GM23338 (cell line): ENCODE results near the gene POLR1A. TPM values are rescaled to one million over a fixed set of nuclear protein-coding genes. Genes with fewer than 3 reads are reported as not detected.

Source experiments
- ATAC-seq: fragments of 200-7000 bp; cut with Tn5 transposase; 3 replicates; pipeline ENCODE4 v1.9.1; 2020
- DNase-seq: peaks from one replicate; pipeline ENCODE4 v3.0.0-alpha.2; 2015; ENCODE audit warnings: low spot score
- H2AFZ ChIP-seq: fragments of 200-600 bp; sonication (generic); 2 replicates; pipeline ENCODE4 v1.8.0; 2016; ENCODE audit warnings: antibody characterized with exemption, mild to moderate bottlenecking, moderate library complexity
- H3F3A ChIP-seq: fragments of 200-600 bp; sonication (generic); replicated peaks from 2 replicates; pipeline ENCODE4 v1.8.0; 2017; ENCODE audit warnings: antibody characterized with exemption, mixed run types, low read depth
- H3K27ac ChIP-seq: fragments of 200-600 bp; sonication (generic); 2 replicates; pipeline ENCODE4 v1.6.1; 2016; ENCODE audit warnings: low read depth
- H3K27me3 ChIP-seq: fragments of 200-600 bp; sonication (generic); 2 replicates; pipeline ENCODE4 v1.8.0; 2016; ENCODE audit warnings: mild to moderate bottlenecking, mixed run types, moderate library complexity; ENCODE audit not compliant: insufficient read depth
- H3K36me3 ChIP-seq: fragments of 200-600 bp; sonication (generic); 2 replicates; pipeline ENCODE4 v1.8.0; 2016; ENCODE audit warnings: mild to moderate bottlenecking; ENCODE audit not compliant: insufficient read depth
- H3K4me1 ChIP-seq: fragments of 200-600 bp; sonication (generic); 2 replicates; pipeline ENCODE4 v1.8.0; 2016; ENCODE audit warnings: mild to moderate bottlenecking, moderate library complexity; ENCODE audit not compliant: insufficient read depth
- H3K4me2 ChIP-seq: fragments of 200-600 bp; sonication (generic); 2 replicates; pipeline ENCODE4 v1.7.1; 2017; ENCODE audit warnings: mixed run types
- H3K4me3 ChIP-seq: fragments of 200-600 bp; sonication (generic); 2 replicates; pipeline ENCODE4 v1.6.1; 2016; ENCODE audit warnings: mixed run types
- H3K79me2 ChIP-seq: fragments of 200-600 bp; sonication (generic); replicated peaks from 2 replicates; pipeline ENCODE4 v1.8.0; 2017; ENCODE audit warnings: mild to moderate bottlenecking; ENCODE audit not compliant: insufficient read depth
- H3K9me2 ChIP-seq: fragments of 200-600 bp; sonication (generic); 2 replicates; pipeline ENCODE4 v1.8.0; 2017; ENCODE audit not compliant: insufficient read depth
- H4K20me1 ChIP-seq: fragments of 200-600 bp; sonication (generic); replicated peaks from 2 replicates; pipeline ENCODE4 v1.8.0; 2017; ENCODE audit warnings: mild to moderate bottlenecking; ENCODE audit not compliant: insufficient read depth
- H3K27ac Mint-ChIP-seq: 2 replicates; pipeline ENCODE4 v1.8.0; 2020; ENCODE audit warnings: inconsistent platforms, mild to moderate bottlenecking, moderate library complexity, mixed read lengths
- H3K27me3 Mint-ChIP-seq: 3 replicates; pipeline ENCODE4 v1.8.0; 2022; ENCODE audit warnings: low read depth, mild to moderate bottlenecking, moderate library complexity, mixed read lengths, inconsistent platforms; ENCODE audit not compliant: insufficient read depth, poor library complexity
- H3K36me3 Mint-ChIP-seq: 3 replicates; pipeline ENCODE4 v1.8.0; 2021; ENCODE audit warnings: low read depth, mild to moderate bottlenecking, inconsistent platforms, moderate library complexity, mixed read lengths
- H3K4me1 Mint-ChIP-seq: 3 replicates; pipeline ENCODE4 v1.8.0; 2020; ENCODE audit warnings: mild to moderate bottlenecking, inconsistent platforms, mixed read lengths
- H3K4me3 Mint-ChIP-seq: 3 replicates; pipeline ENCODE4 v1.8.0; 2021; ENCODE audit warnings: moderate library complexity, mild to moderate bottlenecking, inconsistent platforms, mixed read lengths
- H3K9me3 Mint-ChIP-seq: 3 replicates; pipeline ENCODE4 v1.8.0; 2020; ENCODE audit warnings: moderate library complexity, mild to moderate bottlenecking, inconsistent platforms, mixed read lengths
- ETS1 ChIP-seq: IDR thresholded peaks from 2 replicates; pipeline ENCODE4 v1.6.1; 2016; ENCODE audit warnings: antibody characterized with exemption
- NANOG ChIP-seq: IDR thresholded peaks from 2 replicates; pipeline ENCODE4 v1.6.1; 2016; ENCODE audit warnings: antibody characterized with exemption, borderline replicate concordance
- REST ChIP-seq: IDR thresholded peaks from one replicate; pipeline ENCODE4 v1.6.1; 2018; ENCODE audit warnings: antibody characterized with exemption; ENCODE audit not compliant: unreplicated experiment
- ZNF114 ChIP-seq: fragments of 250-450 bp; sonication (Bioruptor Pico); IDR thresholded peaks from 2 replicates; pipeline ENCODE4 v1.5.0; 2020; ENCODE audit warnings: mild to moderate bottlenecking, moderate library complexity
- polyA plus RNA-seq: library from polyadenylated mRNA; unstranded; fragments of >200 nt; fragmentation: Nextera tagmentation; extraction: Ambion mirVana; gene quantifications from 2 replicates; pipeline ENCODE4 v1.2.1, GENCODE V29; 2016
- total RNA-seq: library from RNA; depleted of rRNA; stranded (reverse); fragments of >200 nt; shearing (Covaris generic); gene quantifications from 2 replicates; pipeline ENCODE4 v1.2.3, GENCODE V29; 2014
- TF ChIP-seq, protein P1 (sequence below), 2 experiments: fragments of 200-600 bp in 1 of 2; sonication (generic) in 1 of 2; conservative IDR thresholded peaks; 2 replicates each; pipeline versions ENCODE4 v1.5.1 to v1.6.1; 2016 to 2017; ENCODE audit warnings: antibody characterized with exemption in 2 of 2, low read depth in 2 of 2, mild to moderate bottlenecking in 2 of 2, moderate library complexity in 1 of 2

Gene POLR1A
- total and polyA plus RNA-seq, 2 experiments from 2014 or later = 13.8 to 43.2 TPM

DNA sequence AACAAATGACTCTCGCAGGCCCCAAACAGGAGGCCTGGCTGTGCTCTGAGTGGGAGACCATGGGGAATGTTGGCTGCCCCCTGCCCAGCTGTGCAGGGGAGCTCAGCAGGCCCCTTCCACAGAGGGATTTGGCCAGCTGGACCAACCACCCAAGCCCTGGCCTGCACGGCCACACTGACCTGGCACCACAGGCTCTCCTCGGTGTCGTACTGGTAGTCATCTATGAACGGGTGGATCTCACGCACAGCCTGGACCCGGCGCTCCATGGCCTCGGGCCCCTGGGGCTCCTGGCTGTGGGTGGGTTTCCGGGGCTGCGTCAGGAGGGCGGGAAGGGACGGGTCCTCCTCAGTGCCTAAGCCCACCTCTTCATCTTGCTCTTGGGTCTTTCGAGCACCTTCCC lies 74.5 kb downstream of the POLR1A start:
- no peaks in the 10 kb centered on the region for H3K27me3 ChIP-seq
- H3K4me1 Mint-ChIP-seq = peaks cover 5% of the 10 kb centered on the region; the same call in 2 of the 3 replicates
- no peaks in the 10 kb centered on the region for H3F3A ChIP-seq
- no peaks in the 10 kb centered on the region for H3K79me2 ChIP-seq
- no peaks in the 10 kb centered on the region for H3K9me2 ChIP-seq
- peaks cover 27% of the 10 kb centered on the region for H3K36me3 ChIP-seq
- peaks cover 4% of the 10 kb centered on the region for H3K27me3 Mint-ChIP-seq
- H3K4me3 ChIP-seq = no peak overlapping the region
- no peaks in the 10 kb centered on the region for H3K9me3 Mint-ChIP-seq
- H3K4me3 Mint-ChIP-seq = no peak overlapping the region
- peaks cover 5% of the 10 kb centered on the region for H4K20me1 ChIP-seq
- TF ChIP-seq ZNF114 (no peak), REST (no peak), ETS1 (no peak)
- no peak overlapping the region for H3K4me2 ChIP-seq
- no peak overlapping the region for H3K27ac Mint-ChIP-seq
- H3K36me3 Mint-ChIP-seq = peaks cover 89% of the 10 kb centered on the region
- no peak for DNase-seq
- H2AFZ ChIP-seq = no peak overlapping the region
- no peak for ATAC-seq
- H3K27ac ChIP-seq = no peak overlapping the region
- no peaks in the 10 kb centered on the region for H3K4me1 ChIP-seq

DNA sequence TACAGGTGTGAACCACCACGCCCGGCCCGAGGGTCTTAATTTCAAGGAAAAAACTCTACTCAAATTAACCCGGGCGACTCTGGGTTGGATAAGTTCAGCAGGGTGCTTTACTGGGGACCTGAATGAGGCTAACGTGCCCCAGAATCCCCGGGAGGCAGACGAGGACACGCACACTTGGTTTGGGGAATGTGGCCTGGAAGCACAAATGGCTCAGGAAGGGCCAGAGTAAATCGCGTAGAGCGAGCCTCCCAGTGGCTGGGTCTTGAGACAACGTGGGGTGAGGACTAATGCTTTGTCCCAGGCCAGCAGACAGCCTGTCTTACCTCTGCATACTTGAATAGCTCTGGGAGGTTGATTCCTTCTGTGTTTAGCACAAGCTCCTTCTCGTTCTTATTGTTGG lies 75.8 kb downstream of the POLR1A start:
- Histone ChIP-seq H3K9me2 (no peaks in the 10 kb centered on the region), H3K36me3 (peaks cover 24% of the 10 kb centered on the region), H3K4me2 (no peak overlapping the region), H3K4me3 (no peak overlapping the region), H2AFZ (no peak overlapping the region), H3F3A (no peaks in the 10 kb centered on the region), H4K20me1 (no peaks in the 10 kb centered on the region; the same call in 1 of the 2 replicates), H3K27me3 (no peaks in the 10 kb centered on the region), H3K27ac (no peak overlapping the region), H3K4me1 (no peaks in the 10 kb centered on the region), H3K79me2 (no peaks in the 10 kb centered on the region)
- H3K9me3 Mint-ChIP-seq = no peaks in the 10 kb centered on the region
- H3K27ac Mint-ChIP-seq = no peak overlapping the region
- no peak overlapping the region for H3K4me3 Mint-ChIP-seq
- DNase-seq (no peak), ATAC-seq (no peak)
- peaks cover 4% of the 10 kb centered on the region for H3K27me3 Mint-ChIP-seq
- H3K36me3 Mint-ChIP-seq = peaks cover 93% of the 10 kb centered on the region
- H3K4me1 Mint-ChIP-seq = no peaks in the 10 kb centered on the region
- TF ChIP-seq, protein P1, sequence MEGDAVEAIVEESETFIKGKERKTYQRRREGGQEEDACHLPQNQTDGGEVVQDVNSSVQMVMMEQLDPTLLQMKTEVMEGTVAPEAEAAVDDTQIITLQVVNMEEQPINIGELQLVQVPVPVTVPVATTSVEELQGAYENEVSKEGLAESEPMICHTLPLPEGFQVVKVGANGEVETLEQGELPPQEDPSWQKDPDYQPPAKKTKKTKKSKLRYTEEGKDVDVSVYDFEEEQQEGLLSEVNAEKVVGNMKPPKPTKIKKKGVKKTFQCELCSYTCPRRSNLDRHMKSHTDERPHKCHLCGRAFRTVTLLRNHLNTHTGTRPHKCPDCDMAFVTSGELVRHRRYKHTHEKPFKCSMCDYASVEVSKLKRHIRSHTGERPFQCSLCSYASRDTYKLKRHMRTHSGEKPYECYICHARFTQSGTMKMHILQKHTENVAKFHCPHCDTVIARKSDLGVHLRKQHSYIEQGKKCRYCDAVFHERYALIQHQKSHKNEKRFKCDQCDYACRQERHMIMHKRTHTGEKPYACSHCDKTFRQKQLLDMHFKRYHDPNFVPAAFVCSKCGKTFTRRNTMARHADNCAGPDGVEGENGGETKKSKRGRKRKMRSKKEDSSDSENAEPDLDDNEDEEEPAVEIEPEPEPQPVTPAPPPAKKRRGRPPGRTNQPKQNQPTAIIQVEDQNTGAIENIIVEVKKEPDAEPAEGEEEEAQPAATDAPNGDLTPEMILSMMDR (conservative IDR thresholded peaks at IDR 0.05; ENCODE audit: low read depth in 2 of 2) = 0 out of 4 replicates have a peak, but pooled peaks of 1 of the 2 experiments have one; percentile 1
- no peak for TF ChIP-seq NANOG
